Stimulated activated effector memory CD8-positive, alpha-beta T cell treated with anti-CD3 and anti-CD28 coated beads, Interleukin-12 subunit alpha, Interleukin-12 subunit beta, amount 100 ng/mL, for 72 hours (primary cell): ENCODE results near the gene DHX8.
"Not testable (repeated sequence)": the region's sequence is repeated elsewhere in the genome, so short reads cannot be mapped to it uniquely, and the experiment has no call there.

Source experiments
- ATAC-seq: fragments of 150-1000 bp; cut with Tn5 transposase; 2 replicates; pipeline ENCODE4 v1.10.0; 2021
- DNase-seq, 2 donors: peaks; one replicate each; pipeline ENCODE4 v3.0.0; 2021 to 2022; ENCODE audit warnings: low spot score in 2 of 2
- H3K27ac Mint-ChIP-seq: one replicate; pipeline ENCODE4 v1.8.0; 2022; ENCODE audit warnings: mild to moderate bottlenecking, mixed read lengths
- H3K36me3 Mint-ChIP-seq: one replicate; pipeline ENCODE4 v1.8.0; 2022; ENCODE audit warnings: mild to moderate bottlenecking, mixed read lengths
- H3K4me1 Mint-ChIP-seq: one replicate; pipeline ENCODE4 v1.8.0; 2022; ENCODE audit warnings: mixed read lengths
- H3K4me3 Mint-ChIP-seq: one replicate; pipeline ENCODE4 v1.8.0; 2022; ENCODE audit warnings: mild to moderate bottlenecking, mixed read lengths
- H3K9me3 Mint-ChIP-seq: one replicate; pipeline ENCODE4 v1.8.0; 2022; ENCODE audit warnings: mixed read lengths

The DHX8 gene

GRCh38 chr17:43453331-43453812 lies 30.4 kb upstream of the DHX8 start:
- DNase-seq (no peak), ATAC-seq (no peak)
- H3K27ac Mint-ChIP-seq, result no peak overlapping the region
- no peaks in the 10 kb centered on the region for H3K9me3 Mint-ChIP-seq
- no peak overlapping the region for H3K4me3 Mint-ChIP-seq
- H3K4me1 Mint-ChIP-seq, result peaks cover 7% of the 10 kb centered on the region
- no peaks in the 10 kb centered on the region for H3K36me3 Mint-ChIP-seq

- Mint-ChIP-seq H3K4me3 (no peak overlapping the region), H3K9me3 (no peaks in the 10 kb centered on the region), H3K4me1 (peaks cover 7% of the 10 kb centered on the region), H3K27ac (no peak overlapping the region), H3K36me3 (no peaks in the 10 kb centered on the region)
- ATAC-seq, result no peak
- no peak for DNase-seq
These were observed 28.9 kb upstream of the DHX8 start for GRCh38 chr17:43454868-43455267.

GRCh38 chr17:43456029-43456428 lies 27.7 kb upstream of the DHX8 start:
- no peak overlapping the region for H3K4me3 Mint-ChIP-seq
- peaks cover 7% of the 10 kb centered on the region for H3K4me1 Mint-ChIP-seq
- no peaks in the 10 kb centered on the region for H3K9me3 Mint-ChIP-seq
- no peak for ATAC-seq
- H3K36me3 Mint-ChIP-seq, result no peaks in the 10 kb centered on the region
- no peak for DNase-seq
- H3K27ac Mint-ChIP-seq, result no peak overlapping the region

- no peaks in the 10 kb centered on the region for H3K9me3 Mint-ChIP-seq
- DNase-seq (no peak), ATAC-seq (peak; percentile 52)
- peak overlapping the region; percentile 46 for H3K27ac Mint-ChIP-seq
- peaks cover 7% of the 10 kb centered on the region for H3K4me1 Mint-ChIP-seq
- H3K4me3 Mint-ChIP-seq, result no peak overlapping the region
- no peaks in the 10 kb centered on the region for H3K36me3 Mint-ChIP-seq
These were observed 27.0 kb upstream of the DHX8 start for GRCh38 chr17:43456661-43457361.

- ATAC-seq (no peak), DNase-seq (no peak)
- no peaks in the 10 kb centered on the region for H3K9me3 Mint-ChIP-seq
- no peaks in the 10 kb centered on the region for H3K36me3 Mint-ChIP-seq
- H3K27ac Mint-ChIP-seq, result no peak overlapping the region
- H3K4me3 Mint-ChIP-seq, result no peak overlapping the region
- H3K4me1 Mint-ChIP-seq, result peaks cover 7% of the 10 kb centered on the region
These were observed 26.4 kb upstream of the DHX8 start for GRCh38 chr17:43457362-43457692.

- not testable (repeated sequence) for H3K4me3 Mint-ChIP-seq, H3K9me3 Mint-ChIP-seq, H3K4me1 Mint-ChIP-seq, ATAC-seq, DNase-seq, H3K27ac Mint-ChIP-seq, H3K36me3 Mint-ChIP-seq
These were observed 23.9 kb upstream of the DHX8 start for GRCh38 chr17:43459878-43460277.

- no peak overlapping the region for H3K4me3 Mint-ChIP-seq
- H3K4me1 Mint-ChIP-seq, result peaks cover 7% of the 10 kb centered on the region
- H3K27ac Mint-ChIP-seq, result no peak overlapping the region
- H3K36me3 Mint-ChIP-seq, result no peaks in the 10 kb centered on the region
- no peak for ATAC-seq
- DNase-seq, result no peak
- no peaks in the 10 kb centered on the region for H3K9me3 Mint-ChIP-seq
These were observed 22.6 kb upstream of the DHX8 start for GRCh38 chr17:43461185-43461584.

- not testable (repeated sequence) for DNase-seq, H3K4me1 Mint-ChIP-seq, H3K4me3 Mint-ChIP-seq, ATAC-seq, H3K27ac Mint-ChIP-seq, H3K9me3 Mint-ChIP-seq, H3K36me3 Mint-ChIP-seq
These were observed 21.2 kb upstream of the DHX8 start for GRCh38 chr17:43462569-43462968.

- DNase-seq (no peak), ATAC-seq (no peak)
- Mint-ChIP-seq H3K4me1 (no peaks in the 10 kb centered on the region), H3K9me3 (no peaks in the 10 kb centered on the region), H3K27ac (no peak overlapping the region), H3K4me3 (no peak overlapping the region), H3K36me3 (no peaks in the 10 kb centered on the region)
These were observed 20.5 kb upstream of the DHX8 start for GRCh38 chr17:43463241-43463640.

GRCh38 chr17:43464046-43464445 lies 19.7 kb upstream of the DHX8 start:
- Mint-ChIP-seq H3K36me3 (no peaks in the 10 kb centered on the region), H3K9me3 (no peaks in the 10 kb centered on the region), H3K27ac (no peak overlapping the region), H3K4me1 (no peaks in the 10 kb centered on the region), H3K4me3 (no peak overlapping the region)
- DNase-seq (no peak), ATAC-seq (no peak)

- Mint-ChIP-seq H3K9me3 (no peaks in the 10 kb centered on the region), H3K4me1 (no peaks in the 10 kb centered on the region), H3K4me3 (no peak overlapping the region), H3K36me3 (no peaks in the 10 kb centered on the region), H3K27ac (no peak overlapping the region)
- ATAC-seq, result no peak
- no peak for DNase-seq
These were observed 18.7 kb upstream of the DHX8 start for GRCh38 chr17:43465049-43465448.

- no peak overlapping the region for H3K27ac Mint-ChIP-seq
- ATAC-seq (no peak), DNase-seq (no peak)
- H3K36me3 Mint-ChIP-seq, result no peaks in the 10 kb centered on the region
- no peaks in the 10 kb centered on the region for H3K9me3 Mint-ChIP-seq
- no peak overlapping the region for H3K4me3 Mint-ChIP-seq
- H3K4me1 Mint-ChIP-seq, result no peaks in the 10 kb centered on the region
These were observed 15.7 kb upstream of the DHX8 start for GRCh38 chr17:43467981-43468581.

GRCh38 chr17:43468691-43469139 lies 15.1 kb upstream of the DHX8 start:
- Mint-ChIP-seq H3K4me1 (no peaks in the 10 kb centered on the region), H3K4me3 (no peak overlapping the region), H3K36me3 (no peaks in the 10 kb centered on the region), H3K27ac (no peak overlapping the region), H3K9me3 (no peaks in the 10 kb centered on the region)
- DNase-seq (no peak), ATAC-seq (peak; percentile 36)

- Mint-ChIP-seq H3K9me3 (no peaks in the 10 kb centered on the region), H3K4me3 (no peak overlapping the region), H3K27ac (no peak overlapping the region), H3K36me3 (no peaks in the 10 kb centered on the region), H3K4me1 (no peaks in the 10 kb centered on the region)
- ATAC-seq, result peak; percentile 60
- DNase-seq, result no peak
These were observed 14.6 kb upstream of the DHX8 start for GRCh38 chr17:43469145-43469544.

- no peaks in the 10 kb centered on the region for H3K4me1 Mint-ChIP-seq
- no peak for ATAC-seq
These were observed 12.1 kb upstream of the DHX8 start for GRCh38 chr17:43471585-43472160.

GRCh38 chr17:43475494-43476089 lies 8.2 kb upstream of the DHX8 start:
- Mint-ChIP-seq H3K27ac (no peak overlapping the region), H3K4me1 (no peaks in the 10 kb centered on the region), H3K9me3 (no peaks in the 10 kb centered on the region), H3K4me3 (no peak overlapping the region), H3K36me3 (no peaks in the 10 kb centered on the region)
- no peak for ATAC-seq
- no peak for DNase-seq

More at GRCh38 chr17:43471585-43472160, 12.1 kb upstream of the DHX8 start:
- no peak for DNase-seq
- no peak overlapping the region for H3K4me3 Mint-ChIP-seq
- H3K27ac Mint-ChIP-seq, result no peak overlapping the region
- H3K36me3 Mint-ChIP-seq, result no peaks in the 10 kb centered on the region
- H3K9me3 Mint-ChIP-seq, result no peaks in the 10 kb centered on the region
